MCF 10A (cell line): ENCODE measurements around the gene SIRT4. TPM values are rescaled to one million over a fixed set of nuclear protein-coding genes. Genes with fewer than 3 reads are reported as not detected.

Source experiments
- BruUV-seq: library from RNA; stranded (reverse); fragments of 400-500 nt; replicated peaks from 2 replicates; lab custom pipeline; 2021; lab: Mats Ljungman, UMichigan
- CTCF ChIA-PET: fragments of 300-600 bp; sonication (Branson Sonifier 250); formaldehyde crosslinking; extraction: SDS; loops from one replicate; lab custom pipeline; 2021; ENCODE audit warnings: antibody characterized with exemption, inconsistent platforms; lab: Yijun Ruan, JAX
- POLR2A ChIA-PET: fragments of 300-600, 350-650 bp; sonication (Branson Sonifier 250); formaldehyde crosslinking; extraction: SDS; loops from one replicate; lab custom pipeline; 2020; ENCODE audit warnings: antibody characterized with exemption, inconsistent platforms; lab: Yijun Ruan, JAX
- DNase-seq: peaks from one replicate; pipeline ENCODE4 v3.0.0-alpha.2; 2018; ENCODE audit not compliant: unreplicated experiment
- H3K27ac Mint-ChIP-seq: one replicate; pipeline ENCODE4 v1.8.0; 2022; ENCODE audit warnings: mild to moderate bottlenecking, low read depth, mixed read lengths; ENCODE audit not compliant: unreplicated experiment
- H3K27me3 Mint-ChIP-seq: one replicate; pipeline ENCODE4 v1.8.0; 2022; ENCODE audit warnings: mixed read lengths; ENCODE audit not compliant: insufficient read depth, unreplicated experiment
- H3K36me3 Mint-ChIP-seq: one replicate; pipeline ENCODE4 v1.8.0; 2022; ENCODE audit warnings: mild to moderate bottlenecking, moderate library complexity, mixed read lengths; ENCODE audit not compliant: insufficient read depth, unreplicated experiment
- H3K4me1 Mint-ChIP-seq: one replicate; pipeline ENCODE4 v1.8.0; 2022; ENCODE audit warnings: mixed read lengths; ENCODE audit not compliant: insufficient read depth, unreplicated experiment
- H3K4me3 Mint-ChIP-seq: one replicate; pipeline ENCODE4 v1.8.0; 2022; ENCODE audit warnings: mild to moderate bottlenecking, moderate library complexity, mixed read lengths; ENCODE audit not compliant: unreplicated experiment
- H3K9me3 Mint-ChIP-seq: one replicate; pipeline ENCODE4 v1.8.0; 2022; ENCODE audit warnings: mixed read lengths; ENCODE audit not compliant: unreplicated experiment
- intact Hi-C: fragments of 100-400 bp; cut with micrococcal nuclease; formaldehyde crosslinking; loops from 2 replicates; pipeline ENCODE4 v1.14.1; 2022
- total RNA-seq: library from RNA; stranded (reverse); gene quantifications from 2 replicates; pipeline ENCODE4 v1.2.3, GENCODE V29; 2022
- TF ChIP-seq, protein P1 (sequence below): fragments of 200-600 bp; IDR thresholded peaks from one replicate; pipeline ENCODE4 v1.8.0; 2022; ENCODE audit warnings: antibody characterized with exemption, mild to moderate bottlenecking; ENCODE audit not compliant: unreplicated experiment

The SIRT4 gene
- total RNA-seq, 1 experiment from 2014 or later, result 0.61 TPM

DNA sequence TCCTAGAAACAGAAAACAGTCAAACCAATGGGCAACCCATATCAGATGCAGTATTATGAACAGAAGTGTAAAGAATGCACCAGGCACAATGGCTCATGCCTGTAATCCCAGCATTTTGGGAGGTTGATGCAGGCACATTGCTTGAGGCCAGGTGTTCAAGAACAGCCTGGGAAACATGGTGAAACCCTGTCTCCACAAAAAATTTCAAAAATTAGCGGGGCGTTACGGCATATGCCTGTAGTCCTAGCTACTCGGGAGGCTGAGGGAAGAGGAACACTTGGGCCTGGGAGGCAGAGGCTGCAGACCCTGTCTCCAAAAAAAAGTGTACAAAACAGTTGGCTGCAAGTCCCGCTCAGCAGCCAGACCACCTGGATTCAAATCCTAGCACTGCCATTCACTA is 41.5 kb upstream of the SIRT4 start:
- no TSS peak for BruUV-seq
- Mint-ChIP-seq H3K27ac (no peak overlapping the region), H3K36me3 (peaks cover 34% of the 10 kb centered on the region)

DNA sequence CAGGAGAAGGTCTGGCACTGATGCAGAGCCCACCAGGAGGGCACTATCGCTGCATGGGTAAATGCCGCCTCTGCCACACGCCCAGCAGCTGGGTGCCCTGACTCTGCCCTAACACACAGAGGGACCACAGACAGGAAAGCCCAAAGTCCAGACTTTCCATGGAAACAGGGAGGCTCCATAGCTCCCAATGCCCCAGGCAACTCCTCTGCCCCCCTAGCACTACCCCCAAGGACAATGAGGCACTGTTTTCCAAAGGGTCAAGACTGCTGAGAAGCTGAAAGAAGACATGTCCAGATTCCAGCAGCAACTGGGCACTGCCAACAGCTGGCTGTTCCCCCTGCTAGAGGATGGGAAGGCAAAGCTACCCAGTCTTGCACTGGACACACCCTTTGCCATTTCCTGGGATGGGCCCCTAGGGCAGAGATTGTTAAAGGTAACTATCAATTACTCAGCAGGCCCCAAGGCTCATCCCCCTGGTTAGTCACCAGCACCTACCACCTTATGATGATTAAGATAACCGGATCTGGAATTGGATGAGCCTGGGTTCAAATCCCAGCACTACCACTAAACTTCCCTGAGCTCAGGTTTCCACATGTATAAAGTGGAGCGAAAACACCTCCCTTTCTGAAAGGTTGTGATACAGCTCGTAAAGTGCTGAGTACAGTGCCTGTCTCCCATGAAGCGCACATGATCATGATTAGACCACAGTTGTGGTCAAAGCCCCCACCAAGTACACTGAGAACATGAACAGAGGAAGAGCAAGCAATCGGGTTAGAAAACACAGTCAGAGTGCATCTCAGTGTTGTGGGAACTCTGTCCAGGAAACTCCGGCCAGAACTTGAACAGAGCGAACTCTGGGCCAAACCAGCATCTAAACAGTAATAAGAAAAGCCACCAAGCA is 39.9 kb upstream of the SIRT4 start:
- Mint-ChIP-seq H3K9me3 (no peaks in the 10 kb centered on the region), H3K36me3 (peaks cover 34% of the 10 kb centered on the region), H3K27ac (peak overlapping the region; percentile 94), H3K27me3 (no peaks in the 10 kb centered on the region), H3K4me1 (peaks cover 50% of the 10 kb centered on the region), H3K4me3 (peak overlapping the region; percentile 95)
- intact Hi-C loops, result loop anchor here (1.0 to 10.0 kb wide), 4 partner anchors 15 to 147 kb away; partner anchors contain the start of gene RAB35
- peak; percentile 90 for DNase-seq
- POLR2A ChIA-PET, result interaction anchor here (0.6 to 21.6 kb wide), 10 partner anchors 12 to 184 kb away, joined by 3 to 549 read pairs (median 64); partner anchors contain the start of genes GATC, RNU4-1, RNU4-2 and RPLP0
- TF ChIP-seq, protein P1, sequence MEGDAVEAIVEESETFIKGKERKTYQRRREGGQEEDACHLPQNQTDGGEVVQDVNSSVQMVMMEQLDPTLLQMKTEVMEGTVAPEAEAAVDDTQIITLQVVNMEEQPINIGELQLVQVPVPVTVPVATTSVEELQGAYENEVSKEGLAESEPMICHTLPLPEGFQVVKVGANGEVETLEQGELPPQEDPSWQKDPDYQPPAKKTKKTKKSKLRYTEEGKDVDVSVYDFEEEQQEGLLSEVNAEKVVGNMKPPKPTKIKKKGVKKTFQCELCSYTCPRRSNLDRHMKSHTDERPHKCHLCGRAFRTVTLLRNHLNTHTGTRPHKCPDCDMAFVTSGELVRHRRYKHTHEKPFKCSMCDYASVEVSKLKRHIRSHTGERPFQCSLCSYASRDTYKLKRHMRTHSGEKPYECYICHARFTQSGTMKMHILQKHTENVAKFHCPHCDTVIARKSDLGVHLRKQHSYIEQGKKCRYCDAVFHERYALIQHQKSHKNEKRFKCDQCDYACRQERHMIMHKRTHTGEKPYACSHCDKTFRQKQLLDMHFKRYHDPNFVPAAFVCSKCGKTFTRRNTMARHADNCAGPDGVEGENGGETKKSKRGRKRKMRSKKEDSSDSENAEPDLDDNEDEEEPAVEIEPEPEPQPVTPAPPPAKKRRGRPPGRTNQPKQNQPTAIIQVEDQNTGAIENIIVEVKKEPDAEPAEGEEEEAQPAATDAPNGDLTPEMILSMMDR, result no peak
- CTCF ChIA-PET, result interaction anchor here (0.6 to 15.6 kb wide), 8 partner anchors 13 to 62 kb away, joined by 3 to 454 read pairs (median 26); partner anchors contain the start of gene RPLP0
- BruUV-seq, result no TSS peak

More for the DNA sequence above, 41.5 kb upstream of the SIRT4 start:
- POLR2A ChIA-PET, result interaction anchor here (1.0 to 21.6 kb wide), 8 partner anchors 11 to 185 kb away, joined by 3 to 549 read pairs (median 166); partner anchors contain the start of genes GATC, RNU4-1, RNU4-2 and RPLP0
- Mint-ChIP-seq H3K9me3 (no peaks in the 10 kb centered on the region), H3K27me3 (no peaks in the 10 kb centered on the region), H3K4me1 (peaks cover 63% of the 10 kb centered on the region), H3K4me3 (no peak overlapping the region)
- TF ChIP-seq, protein P1, result no peak
- CTCF ChIA-PET, result interaction anchor here (0.6 to 15.6 kb wide), 6 partner anchors 11 to 180 kb away, joined by 3 to 454 read pairs (median 70); partner anchors contain the start of gene RPLP0
- no peak for DNase-seq
- intact Hi-C loops, result loop anchor here (10.0 kb wide), 1 partner anchor 146 kb away; the partner anchor contains the start of gene RAB35

- ChIA-PET CTCF (interaction anchor here (0.6 to 15.6 kb wide), 7 partner anchors 14 to 63 kb away, joined by 3 to 454 read pairs (median 49); partner anchors contain the start of gene RPLP0), POLR2A (interaction anchor here (0.7 to 21.6 kb wide), 10 partner anchors 13 to 272 kb away, joined by 3 to 549 read pairs (median 64); partner anchors contain the start of genes RNU4-1, RNU4-2 and RPLP0)
- BruUV-seq, result TSS peak; percentile 75
- H3K4me1 Mint-ChIP-seq, result peaks cover 43% of the 10 kb centered on the region
- intact Hi-C loops, result loop anchor here (1.0 to 10.0 kb wide), 4 partner anchors 16 to 148 kb away; partner anchors contain the start of gene RAB35
- H3K36me3 Mint-ChIP-seq, result peaks cover 34% of the 10 kb centered on the region
- no peaks in the 10 kb centered on the region for H3K27me3 Mint-ChIP-seq
- TF ChIP-seq, protein P1, result no peak
- no peaks in the 10 kb centered on the region for H3K9me3 Mint-ChIP-seq
- DNase-seq, result peak; percentile 27
- H3K4me3 Mint-ChIP-seq, result peak overlapping the region; percentile 95
- H3K27ac Mint-ChIP-seq, result peak overlapping the region; percentile 94
Observed at GRCh38 chr12:120262852-120263747, 39.0 kb upstream of the SIRT4 start.
